Measurements from ENCODE around the gene SAMD10. TPM values are rescaled to one million over a fixed set of nuclear protein-coding genes. Genes with fewer than 3 reads are reported as not detected.
"Not testable (repeated sequence)": the region's sequence is repeated elsewhere in the genome, so short reads cannot be mapped to it uniquely, and the experiment has no call there.

Gene SAMD10
- total and polyA plus RNA-seq, 2 of the 8 experiments (the other 6 are each of a cell fraction or from before 2014, with no cell fraction given) = 3.0 to 5.2 TPM

DNA sequence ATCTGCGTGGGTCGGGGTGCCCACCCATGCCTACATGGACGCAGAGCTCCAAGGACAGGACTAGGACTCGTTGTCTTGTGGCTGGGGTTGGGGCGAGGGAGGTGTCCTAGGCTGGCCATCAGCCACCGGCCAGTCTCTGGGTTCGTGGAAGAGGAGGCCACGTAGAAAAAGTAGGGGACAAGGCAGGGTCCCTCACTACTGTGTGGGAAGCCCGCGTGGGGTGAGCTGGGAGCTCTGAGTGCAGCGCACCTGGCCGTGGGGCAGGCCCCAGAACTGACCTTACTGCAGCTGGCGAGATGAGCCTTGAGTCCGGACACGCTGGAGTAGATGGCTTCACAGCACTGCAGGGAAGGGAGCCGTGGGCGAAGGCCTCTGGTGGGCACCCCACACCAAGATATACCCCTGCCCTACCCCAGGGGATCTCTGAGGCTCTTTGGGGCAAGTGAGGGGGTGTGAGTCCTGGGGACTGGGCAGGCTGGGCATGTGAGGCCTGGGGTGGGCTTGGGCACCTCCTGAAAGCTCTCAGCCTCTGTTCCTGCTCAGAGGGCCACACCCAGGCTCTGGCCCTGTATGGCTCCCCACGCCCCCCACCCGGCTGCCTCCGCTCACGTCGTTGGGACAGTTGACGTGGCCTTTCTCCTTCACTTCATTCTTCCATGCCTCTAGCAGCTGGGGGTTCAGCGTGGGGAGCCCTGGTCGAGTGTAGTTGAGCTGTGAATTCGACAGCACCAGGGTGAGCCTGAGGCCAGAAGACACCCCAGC lies 17.6 kb downstream of the SAMD10 start (continued):
- TF ChIP-seq, protein P1, sequence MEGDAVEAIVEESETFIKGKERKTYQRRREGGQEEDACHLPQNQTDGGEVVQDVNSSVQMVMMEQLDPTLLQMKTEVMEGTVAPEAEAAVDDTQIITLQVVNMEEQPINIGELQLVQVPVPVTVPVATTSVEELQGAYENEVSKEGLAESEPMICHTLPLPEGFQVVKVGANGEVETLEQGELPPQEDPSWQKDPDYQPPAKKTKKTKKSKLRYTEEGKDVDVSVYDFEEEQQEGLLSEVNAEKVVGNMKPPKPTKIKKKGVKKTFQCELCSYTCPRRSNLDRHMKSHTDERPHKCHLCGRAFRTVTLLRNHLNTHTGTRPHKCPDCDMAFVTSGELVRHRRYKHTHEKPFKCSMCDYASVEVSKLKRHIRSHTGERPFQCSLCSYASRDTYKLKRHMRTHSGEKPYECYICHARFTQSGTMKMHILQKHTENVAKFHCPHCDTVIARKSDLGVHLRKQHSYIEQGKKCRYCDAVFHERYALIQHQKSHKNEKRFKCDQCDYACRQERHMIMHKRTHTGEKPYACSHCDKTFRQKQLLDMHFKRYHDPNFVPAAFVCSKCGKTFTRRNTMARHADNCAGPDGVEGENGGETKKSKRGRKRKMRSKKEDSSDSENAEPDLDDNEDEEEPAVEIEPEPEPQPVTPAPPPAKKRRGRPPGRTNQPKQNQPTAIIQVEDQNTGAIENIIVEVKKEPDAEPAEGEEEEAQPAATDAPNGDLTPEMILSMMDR (IDR thresholded peaks at IDR 0.05; ENCODE audit: control extremely low read depth in 1 of 3, insufficient read depth in 1 of 3, low read depth in 1 of 3, low read length in 3 of 3) = no peak
- no peak for TF ChIP-seq SAP30 (IDR thresholded peaks at IDR 0.05; ENCODE audit: insufficient read depth, insufficient replicate concordance, low read length)

DNA sequence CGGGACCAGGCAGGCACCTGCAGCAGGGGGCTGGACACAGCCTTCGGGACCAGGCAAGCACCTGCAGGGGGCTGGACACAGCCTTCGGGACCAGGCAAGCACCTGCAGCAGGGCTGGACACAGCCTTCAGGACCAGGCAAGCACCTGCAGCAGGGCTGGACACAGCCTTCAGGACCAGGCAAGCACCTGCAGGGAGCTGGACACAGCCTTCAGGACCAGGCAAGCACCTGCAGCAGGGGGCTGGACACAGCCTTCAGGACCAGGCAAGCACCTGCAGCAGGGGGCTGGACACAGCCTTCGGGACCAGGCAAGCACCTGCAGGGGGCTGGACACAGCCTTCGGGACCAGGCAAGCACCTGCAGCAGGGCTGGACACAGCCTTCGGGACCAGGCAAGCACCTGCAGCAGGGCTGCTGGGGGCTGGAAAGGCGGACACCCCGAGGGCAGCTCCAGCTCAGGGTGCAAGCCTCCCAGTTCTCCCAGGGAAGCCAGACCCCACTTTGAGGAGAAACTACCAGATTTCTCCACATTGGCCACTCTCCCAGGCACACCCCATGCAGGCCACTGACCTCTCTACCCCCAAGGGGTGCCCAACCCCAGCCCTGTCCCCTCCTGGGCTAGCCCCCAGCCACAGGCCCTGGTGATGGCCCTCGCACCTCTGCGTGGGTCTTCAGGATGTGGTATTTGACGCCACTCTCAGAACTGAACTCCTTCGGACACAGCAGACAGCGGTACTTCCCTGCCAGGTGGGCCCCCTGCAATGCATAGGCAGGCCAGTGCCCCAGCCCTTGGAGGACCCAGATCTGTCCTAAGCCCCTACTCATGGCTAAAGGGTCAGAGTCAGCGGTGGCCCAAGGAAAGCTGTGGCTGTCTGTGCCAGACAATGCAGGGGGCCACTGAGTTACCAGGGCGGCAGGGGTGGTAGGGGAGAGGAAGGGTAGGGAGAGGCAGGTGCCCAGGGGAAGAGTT lies 18.5 kb downstream of the SAMD10 start:
- not testable (repeated sequence) for H3K56ac ChIP-seq (replicated peaks; ENCODE audit: insufficient read length, low read depth, low read length); H3K4me2 ChIP-seq (ENCODE audit: insufficient read depth in 1 of 2, low read depth in 2 of 2, low read length in 2 of 2); H3K18ac ChIP-seq (ENCODE audit: extremely low read depth, low read length); H4K5ac ChIP-seq (ENCODE audit: insufficient read length, low read depth, low read length); H3K9ac ChIP-seq (replicated peaks in 1 of 4; ENCODE audit: extremely low read depth in 1 of 4, low read depth in 3 of 4, low read length in 3 of 4); H3K27me3 ChIP-seq (replicated peaks in 1 of 4; ENCODE audit: control insufficient read depth in 3 of 4, extremely low read depth in 1 of 4, insufficient read depth in 3 of 4, low read length in 3 of 4); H4K8ac ChIP-seq (ENCODE audit: extremely low read depth, insufficient read depth, low read length); H2AK5ac ChIP-seq (ENCODE audit: low read depth, low read length); DNase-seq (ENCODE audit: low read depth in 1 of 2, low spot score in 2 of 2); H2BK12ac ChIP-seq (ENCODE audit: low read depth, low read length); H2BK5ac ChIP-seq (ENCODE audit: low read depth, low read length); H3K4me3 ChIP-seq (ENCODE audit: extremely low read depth in 1 of 4, insufficient read depth in 2 of 4, low read depth in 3 of 4, low read length in 4 of 4); H4K20me1 ChIP-seq (replicated peaks in 1 of 2; ENCODE audit: control insufficient read depth in 1 of 2, insufficient read depth in 2 of 2, low read length in 2 of 2); H3K79me1 ChIP-seq (ENCODE audit: low read depth, low read length); FAIRE-seq; H4K91ac ChIP-seq (replicated peaks; ENCODE audit: insufficient read length, low read length); H3K79me2 ChIP-seq (ENCODE audit: control insufficient read depth in 1 of 2, insufficient read depth in 2 of 2, low read length in 2 of 2); H3K4ac ChIP-seq (replicated peaks; ENCODE audit: insufficient read length, low read depth, low read length); H2BK20ac ChIP-seq (ENCODE audit: low read length); H2BK15ac ChIP-seq (ENCODE audit: low read length); H3K27ac ChIP-seq (ENCODE audit: low read depth, low read length); H3K14ac ChIP-seq (ENCODE audit: insufficient read length); H3K23me2 ChIP-seq (ENCODE audit: low read depth, low read length); H2BK120ac ChIP-seq (replicated peaks; ENCODE audit: low read depth, low read length); H2AFZ ChIP-seq (ENCODE audit: low read length); H3K23ac ChIP-seq (ENCODE audit: insufficient read length)
- Histone ChIP-seq H3K4me1 (replicated peaks in 1 of 4; ENCODE audit: control insufficient read depth in 3 of 4, insufficient read depth in 4 of 4, low read length in 3 of 4) (peaks cover 0 to 19% (median 12%) of the 10 kb centered on the region in 4 experiments; a peak in 6 of 7 replicates), H3K36me3 (ENCODE audit: control insufficient read depth in 2 of 4, insufficient read depth in 4 of 4, low read length in 3 of 4) (peaks cover 15 to 43% (median 32%) of the 10 kb centered on the region in 4 experiments; a peak in 6 of 8 replicates), H3K9me3 (ENCODE audit: insufficient read depth in 2 of 2, low read depth in 1 of 2, low read length in 1 of 2) (peaks cover 15 to 25% of the 10 kb centered on the region in 2 experiments)
- ChIA-PET POLR2A (ENCODE audit: partially characterized antibody) (interaction anchor here (0.5 to 1.5 kb wide), 6 partner anchors 9 to 96 kb away, joined by 3 to 5 read pairs (median 3); partner anchors contain the start of genes PRPF6 and TPD52L2), CTCF (ENCODE audit: partially characterized antibody) (interaction anchor here (0.7 to 3.7 kb wide), 3 partner anchors 13 to 488 kb away, joined by 3 to 13 read pairs (median 3); partner anchors contain the start of gene PRPF6)
- 89% methylated on average over 15 of the region's 15 CpGs; no CpG with 5 or more reads in 1 of the 2 experiments for WGBS, 2 experiments (ENCODE audit: extremely low coverage in 1 of 2, insufficient coverage in 1 of 2, insufficient read length in 1 of 2, insufficient replicate concordance in 2 of 2, low coverage in 1 of 2, low lambda C conversion rate in 2 of 2, missing lambda C conversion rate in 1 of 2)

All from H1 (cell line).